ENCODE results near the gene ALPG.
"Not testable (repeated sequence)": the region's sequence is repeated elsewhere in the genome, so short reads cannot be mapped to it uniquely, and the experiment has no call there.

The ALPG gene

DNA sequence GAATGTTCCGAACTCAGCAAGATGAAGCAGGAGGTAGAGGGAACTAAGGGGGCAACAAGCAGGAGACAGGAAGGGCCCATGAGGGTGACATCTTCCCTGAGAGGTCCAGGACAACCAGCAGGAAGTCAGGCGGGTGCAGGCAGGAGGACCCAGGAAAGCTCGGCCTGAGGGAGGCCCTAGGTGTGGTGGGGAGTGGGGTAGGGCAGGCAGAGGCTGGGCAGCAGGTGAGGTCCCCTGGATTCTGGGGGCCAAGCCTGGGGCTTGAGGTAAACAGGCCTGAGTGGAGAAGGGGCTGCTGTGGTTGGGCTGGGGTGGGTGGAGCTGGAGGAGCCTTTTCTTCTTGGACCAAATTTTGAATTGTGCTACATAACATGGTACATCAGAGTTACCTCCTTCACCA is 4.1 kb upstream of the ALPG start:
- TF ChIP-seq, protein P1, sequence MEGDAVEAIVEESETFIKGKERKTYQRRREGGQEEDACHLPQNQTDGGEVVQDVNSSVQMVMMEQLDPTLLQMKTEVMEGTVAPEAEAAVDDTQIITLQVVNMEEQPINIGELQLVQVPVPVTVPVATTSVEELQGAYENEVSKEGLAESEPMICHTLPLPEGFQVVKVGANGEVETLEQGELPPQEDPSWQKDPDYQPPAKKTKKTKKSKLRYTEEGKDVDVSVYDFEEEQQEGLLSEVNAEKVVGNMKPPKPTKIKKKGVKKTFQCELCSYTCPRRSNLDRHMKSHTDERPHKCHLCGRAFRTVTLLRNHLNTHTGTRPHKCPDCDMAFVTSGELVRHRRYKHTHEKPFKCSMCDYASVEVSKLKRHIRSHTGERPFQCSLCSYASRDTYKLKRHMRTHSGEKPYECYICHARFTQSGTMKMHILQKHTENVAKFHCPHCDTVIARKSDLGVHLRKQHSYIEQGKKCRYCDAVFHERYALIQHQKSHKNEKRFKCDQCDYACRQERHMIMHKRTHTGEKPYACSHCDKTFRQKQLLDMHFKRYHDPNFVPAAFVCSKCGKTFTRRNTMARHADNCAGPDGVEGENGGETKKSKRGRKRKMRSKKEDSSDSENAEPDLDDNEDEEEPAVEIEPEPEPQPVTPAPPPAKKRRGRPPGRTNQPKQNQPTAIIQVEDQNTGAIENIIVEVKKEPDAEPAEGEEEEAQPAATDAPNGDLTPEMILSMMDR (IDR thresholded peaks at IDR 0.05; ENCODE audit: insufficient read depth, low read depth, low read length, missing control alignments): no peak
- DNase-seq (ENCODE audit: low read depth): no peak
- no peak overlapping the region for H3K4me3 ChIP-seq (ENCODE audit: low read depth, low read length)

DNA sequence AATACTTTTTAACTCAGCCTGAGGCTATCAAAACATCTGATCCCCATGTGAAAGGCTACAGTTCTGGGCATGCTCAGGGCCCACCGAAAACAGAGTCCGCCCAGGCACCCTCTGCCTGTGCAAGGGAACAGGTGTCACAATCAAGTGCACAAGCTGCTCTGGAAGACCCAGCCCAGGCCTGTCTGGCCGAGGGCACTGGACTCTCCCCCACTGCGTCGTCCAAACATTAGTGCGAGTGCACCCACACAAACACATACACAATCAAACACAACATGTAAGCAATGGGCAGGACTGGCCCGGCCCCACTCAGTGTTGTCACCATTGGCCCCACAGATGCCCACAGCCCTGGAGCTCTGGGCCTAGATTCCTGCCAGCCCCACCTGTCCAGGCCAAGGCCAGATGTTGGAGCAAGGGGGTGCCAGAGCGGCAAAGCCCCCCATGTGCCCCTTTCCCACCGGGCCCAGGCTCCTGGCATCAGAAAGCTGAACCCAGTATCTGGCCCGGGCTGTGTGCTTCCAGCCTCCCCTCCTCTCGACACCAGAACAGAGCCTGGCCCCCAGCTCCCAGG is 617 bp upstream of the ALPG start:
- H3K4me3 ChIP-seq (ENCODE audit: low read depth, low read length): no peak overlapping the region
- TF ChIP-seq, protein P1 (IDR thresholded peaks at IDR 0.05; ENCODE audit: insufficient read depth, low read depth, low read length, missing control alignments): no peak

DNA sequence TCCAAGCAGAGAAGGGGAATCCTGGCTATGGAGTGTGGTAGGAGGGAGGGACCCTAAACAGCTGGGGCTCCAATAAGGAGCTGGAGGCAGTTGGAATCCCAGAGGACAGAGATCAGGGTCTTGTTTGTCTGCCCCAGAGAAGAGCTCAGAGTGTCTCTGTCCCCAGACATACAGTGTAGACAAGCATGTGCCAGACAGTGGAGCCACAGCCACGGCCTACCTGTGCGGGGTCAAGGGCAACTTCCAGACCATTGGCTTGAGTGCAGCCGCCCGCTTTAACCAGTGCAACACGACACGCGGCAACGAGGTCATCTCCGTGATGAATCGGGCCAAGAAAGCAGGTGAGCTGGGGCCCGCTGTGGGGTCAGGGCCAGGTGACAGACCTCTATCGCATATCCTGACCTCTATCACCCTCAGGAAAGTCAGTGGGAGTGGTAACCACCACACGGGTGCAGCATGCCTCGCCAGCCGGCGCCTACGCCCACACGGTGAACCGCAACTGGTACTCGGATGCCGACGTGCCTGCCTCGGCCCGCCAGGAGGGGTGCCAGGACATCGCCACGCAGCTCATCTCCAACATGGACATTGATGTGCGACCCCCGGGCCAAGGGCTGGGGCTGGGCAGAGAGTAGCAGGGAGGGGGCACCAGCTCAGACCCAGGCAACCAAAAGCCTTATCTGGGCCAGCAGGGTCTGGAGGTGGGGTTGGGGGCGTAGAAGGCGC is 945 bp downstream of the ALPG start:
- H3K4me3 ChIP-seq (ENCODE audit: low read depth, low read length); DNase-seq (ENCODE audit: low read depth): not testable (repeated sequence)

More for the DNA sequence above, 617 bp upstream of the ALPG start:
- no peak for DNase-seq (ENCODE audit: low read depth)

DNA sequence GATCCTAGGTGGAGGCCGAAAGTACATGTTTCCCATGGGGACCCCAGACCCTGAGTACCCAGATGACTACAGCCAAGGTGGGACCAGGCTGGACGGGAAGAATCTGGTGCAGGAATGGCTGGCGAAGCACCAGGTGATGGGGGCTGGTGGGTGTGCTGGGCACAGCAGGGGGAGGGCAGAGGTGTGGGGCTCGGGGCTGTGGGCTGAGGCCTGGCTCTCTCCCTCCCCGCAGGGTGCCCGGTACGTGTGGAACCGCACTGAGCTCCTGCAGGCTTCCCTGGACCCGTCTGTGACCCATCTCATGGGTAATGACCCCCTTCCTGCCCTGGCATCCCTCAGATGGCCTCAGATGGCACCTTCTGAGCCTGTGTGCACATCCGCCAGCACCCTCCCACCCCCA is 1.6 kb downstream of the ALPG start:
- DNase-seq (ENCODE audit: low read depth); H3K4me3 ChIP-seq (ENCODE audit: low read depth, low read length): not testable (repeated sequence)

DNA sequence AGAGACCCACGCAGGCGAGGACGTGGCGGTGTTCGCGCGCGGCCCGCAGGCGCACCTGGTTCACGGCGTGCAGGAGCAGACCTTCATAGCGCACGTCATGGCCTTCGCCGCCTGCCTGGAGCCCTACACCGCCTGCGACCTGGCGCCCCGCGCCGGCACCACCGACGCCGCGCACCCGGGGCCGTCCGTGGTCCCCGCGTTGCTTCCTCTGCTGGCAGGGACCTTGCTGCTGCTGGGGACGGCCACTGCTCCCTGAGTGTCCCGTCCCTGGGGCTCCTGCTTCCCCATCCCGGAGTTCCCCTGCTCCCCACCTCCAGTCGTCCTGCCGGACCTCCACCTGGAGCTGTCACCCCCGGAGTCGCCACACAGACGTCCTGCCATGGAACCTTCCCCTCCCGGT is 3.0 kb downstream of the ALPG start:
- not testable (repeated sequence) for H3K4me3 ChIP-seq (ENCODE audit: low read depth, low read length); DNase-seq (ENCODE audit: low read depth)

DNA sequence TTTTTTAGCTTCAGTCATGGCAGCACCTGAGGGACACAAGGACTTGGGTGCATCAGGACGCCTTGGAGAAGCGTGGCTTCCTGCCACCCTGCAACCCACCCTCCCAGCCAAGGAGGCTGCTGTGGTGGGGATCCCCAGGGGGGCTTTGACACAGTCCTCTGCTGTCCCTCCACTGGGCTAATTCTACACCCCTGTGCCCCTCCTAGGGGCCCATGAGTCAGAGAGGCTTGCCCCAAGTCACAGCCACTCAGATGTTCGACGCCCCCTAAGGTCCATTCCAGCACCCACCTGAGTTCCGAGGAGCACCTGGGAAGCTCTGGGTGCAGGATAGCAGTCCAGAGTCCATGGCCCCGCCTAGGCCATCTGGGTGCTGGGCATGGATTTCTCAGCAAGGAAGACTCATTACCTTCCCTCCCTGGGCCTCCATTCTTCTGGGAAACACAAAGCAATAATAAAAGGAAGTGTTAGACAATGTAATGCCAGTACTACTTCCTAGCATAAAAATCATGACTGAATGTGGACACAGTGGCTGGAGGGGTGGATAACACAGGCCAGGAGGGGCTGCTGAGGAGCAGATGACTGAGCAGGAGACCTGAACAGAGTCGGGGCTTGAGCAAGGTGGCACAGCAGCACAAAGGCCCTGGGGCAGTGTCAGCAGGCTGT is 3.7 kb downstream of the ALPG start:
- DNase-seq (ENCODE audit: low read depth): no peak
- TF ChIP-seq, protein P1 (IDR thresholded peaks at IDR 0.05; ENCODE audit: insufficient read depth, low read depth, low read length, missing control alignments): no peak
- no peak overlapping the region for H3K4me3 ChIP-seq (ENCODE audit: low read depth, low read length)

DNA sequence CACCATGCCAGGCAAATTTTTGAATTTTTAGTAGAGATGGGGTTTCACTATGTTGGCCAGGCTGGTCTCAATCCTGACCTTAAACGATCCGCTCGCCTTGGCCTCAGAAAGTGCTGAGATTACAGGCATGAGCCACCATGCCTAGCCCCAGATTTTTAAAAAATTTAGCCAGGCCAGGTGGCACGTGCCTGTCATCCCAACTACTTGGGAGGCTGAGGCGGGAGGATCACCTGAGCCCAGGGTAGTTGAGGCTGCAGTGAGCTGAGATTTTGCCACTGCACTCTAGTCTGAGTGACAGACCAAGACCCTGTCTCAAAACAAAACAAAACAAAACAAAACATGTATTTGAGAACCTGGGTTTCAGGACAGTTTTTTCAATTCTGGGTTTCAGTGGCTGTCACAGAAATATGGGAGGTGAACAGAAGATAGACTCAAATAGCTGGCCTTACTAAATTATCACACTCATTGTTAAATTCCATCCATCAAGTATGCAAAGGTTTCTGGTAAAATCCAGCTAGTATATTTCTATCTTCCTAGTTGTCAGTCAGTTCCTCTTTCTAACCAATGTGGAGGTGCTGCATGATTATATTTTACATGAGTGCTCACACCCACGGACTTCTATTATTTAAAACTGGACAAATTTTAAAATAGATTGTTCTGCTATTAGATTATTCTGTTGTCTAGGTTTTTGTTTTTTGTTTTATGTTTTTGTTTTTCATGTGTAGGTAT is 5.4 kb downstream of the ALPG start:
- DNase-seq (ENCODE audit: low read depth): no peak
- TF ChIP-seq, protein P1 (IDR thresholded peaks at IDR 0.05; ENCODE audit: insufficient read depth, low read depth, low read length, missing control alignments): no peak
- H3K4me3 ChIP-seq (ENCODE audit: low read depth, low read length): no peak overlapping the region

DNA sequence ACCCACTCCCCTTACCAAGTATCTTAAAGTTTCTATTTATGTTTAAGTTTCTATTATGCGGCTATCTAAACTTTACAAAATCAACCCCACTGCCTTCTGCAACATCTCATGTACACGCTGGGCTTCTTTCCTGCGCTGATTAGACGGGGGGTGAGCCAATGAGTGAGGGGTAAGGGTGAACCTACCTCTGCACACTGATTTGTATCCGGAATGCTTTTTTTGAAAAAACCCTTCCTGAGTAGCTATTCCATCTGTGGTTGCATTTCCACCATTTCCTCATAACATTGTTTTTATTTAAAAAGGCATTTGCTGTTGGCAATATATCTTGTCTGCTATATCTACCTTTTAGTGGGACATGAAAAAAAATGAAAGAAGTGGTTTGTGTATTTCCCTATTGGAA is 6.3 kb downstream of the ALPG start:
- no peak for DNase-seq (ENCODE audit: low read depth)
- TF ChIP-seq, protein P1 (IDR thresholded peaks at IDR 0.05; ENCODE audit: insufficient read depth, low read depth, low read length, missing control alignments): no peak
- H3K4me3 ChIP-seq (ENCODE audit: low read depth, low read length): no peak overlapping the region

Measured in GM12865 (cell line).